ENCODE measurements around the gene PTGER2.

DNA sequence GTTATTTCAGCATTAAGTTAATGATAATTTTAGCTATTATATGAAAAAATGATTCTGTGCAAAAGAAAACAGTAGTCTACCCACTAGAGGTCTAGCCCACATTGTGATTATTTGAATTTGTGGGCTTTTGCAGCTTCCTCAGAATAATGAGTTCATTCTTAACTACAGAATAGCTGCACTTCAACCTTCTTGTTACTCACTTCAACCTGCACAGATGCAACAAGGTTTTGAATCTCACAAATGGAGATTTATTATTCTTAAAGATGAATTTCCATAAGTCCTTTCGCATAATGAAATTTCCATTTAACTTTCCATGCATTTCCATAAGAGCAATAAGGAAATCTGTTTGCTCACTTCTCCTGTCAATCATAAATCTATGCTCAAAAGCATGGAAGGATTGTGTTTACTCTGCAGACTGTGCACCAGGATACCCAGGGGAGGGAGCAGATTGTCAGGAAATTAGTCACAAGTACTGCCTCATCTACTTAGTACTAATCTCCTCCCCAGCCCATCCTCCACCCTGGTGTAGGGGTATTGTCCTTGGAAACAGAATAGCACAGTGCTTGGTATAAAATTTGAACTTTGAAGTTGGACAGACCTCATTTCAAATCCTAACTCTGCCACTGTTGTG, 24.1 kb downstream of the PTGER2 start:
- TF ChIP-seq ZBTB1 (CRISPR knock-in tag; IDR thresholded peaks at IDR 0.05; ENCODE audit: borderline replicate concordance), result no peak
- TF ChIP-seq, protein P1, sequence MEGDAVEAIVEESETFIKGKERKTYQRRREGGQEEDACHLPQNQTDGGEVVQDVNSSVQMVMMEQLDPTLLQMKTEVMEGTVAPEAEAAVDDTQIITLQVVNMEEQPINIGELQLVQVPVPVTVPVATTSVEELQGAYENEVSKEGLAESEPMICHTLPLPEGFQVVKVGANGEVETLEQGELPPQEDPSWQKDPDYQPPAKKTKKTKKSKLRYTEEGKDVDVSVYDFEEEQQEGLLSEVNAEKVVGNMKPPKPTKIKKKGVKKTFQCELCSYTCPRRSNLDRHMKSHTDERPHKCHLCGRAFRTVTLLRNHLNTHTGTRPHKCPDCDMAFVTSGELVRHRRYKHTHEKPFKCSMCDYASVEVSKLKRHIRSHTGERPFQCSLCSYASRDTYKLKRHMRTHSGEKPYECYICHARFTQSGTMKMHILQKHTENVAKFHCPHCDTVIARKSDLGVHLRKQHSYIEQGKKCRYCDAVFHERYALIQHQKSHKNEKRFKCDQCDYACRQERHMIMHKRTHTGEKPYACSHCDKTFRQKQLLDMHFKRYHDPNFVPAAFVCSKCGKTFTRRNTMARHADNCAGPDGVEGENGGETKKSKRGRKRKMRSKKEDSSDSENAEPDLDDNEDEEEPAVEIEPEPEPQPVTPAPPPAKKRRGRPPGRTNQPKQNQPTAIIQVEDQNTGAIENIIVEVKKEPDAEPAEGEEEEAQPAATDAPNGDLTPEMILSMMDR (CRISPR knock-in tag; IDR thresholded peaks at IDR 0.05), result no peak
- TF ChIP-seq GPN1 (CRISPR knock-in tag; IDR thresholded peaks at IDR 0.05; ENCODE audit: borderline replicate concordance), result no peak
- no peak for TF ChIP-seq MXI1 (IDR thresholded peaks at IDR 0.05; ENCODE audit: borderline replicate concordance, low read depth, low read length)
- TF ChIP-seq, protein P2, sequence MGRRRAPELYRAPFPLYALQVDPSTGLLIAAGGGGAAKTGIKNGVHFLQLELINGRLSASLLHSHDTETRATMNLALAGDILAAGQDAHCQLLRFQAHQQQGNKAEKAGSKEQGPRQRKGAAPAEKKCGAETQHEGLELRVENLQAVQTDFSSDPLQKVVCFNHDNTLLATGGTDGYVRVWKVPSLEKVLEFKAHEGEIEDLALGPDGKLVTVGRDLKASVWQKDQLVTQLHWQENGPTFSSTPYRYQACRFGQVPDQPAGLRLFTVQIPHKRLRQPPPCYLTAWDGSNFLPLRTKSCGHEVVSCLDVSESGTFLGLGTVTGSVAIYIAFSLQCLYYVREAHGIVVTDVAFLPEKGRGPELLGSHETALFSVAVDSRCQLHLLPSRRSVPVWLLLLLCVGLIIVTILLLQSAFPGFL (CRISPR knock-in tag; IDR thresholded peaks at IDR 0.05), result no peak
- no peak for TF ChIP-seq SIN3A (IDR thresholded peaks at IDR 0.05; ENCODE audit: borderline replicate concordance, low read depth, low read length)
- no peak for TF ChIP-seq POLR2AphosphoS5 (IDR thresholded peaks at IDR 0.05; ENCODE audit: low read depth, low read length)
- TF ChIP-seq ZNF274 (CRISPR knock-in tag; IDR thresholded peaks at IDR 0.05), result no peak
- TF ChIP-seq MAZ (IDR thresholded peaks at IDR 0.05; ENCODE audit: borderline replicate concordance, low read depth, low read length), result no peak
- no peak for TF ChIP-seq MAZ (CRISPR knock-in tag; IDR thresholded peaks at IDR 0.05; ENCODE audit: low read depth)
- no peak for TF ChIP-seq HMG20B (CRISPR knock-in tag; conservative IDR thresholded peaks at IDR 0.05)
- no peak for TF ChIP-seq ZBTB20 (CRISPR knock-in tag; IDR thresholded peaks at IDR 0.05; ENCODE audit: borderline replicate concordance, low read depth)
